IPS-NIHi7 (cell line): ENCODE measurements around the gene DLGAP5.
A peak's percentile ranks its signal among the peaks of the same experiment; 100 is the strongest.

ENCODE experiments used
- DNase-seq: peaks from one replicate; pipeline ENCODE4 v3.0.0; 2012; ENCODE audit warnings: mixed read lengths; ENCODE audit errors: extremely low spot score

Gene DLGAP5

GRCh38 chr14:55191203-55192053 lies at the start of gene DLGAP5:
Gene DLGAP5 (minus strand): TSS chr14:55191585. CDS start chr14:55189179, 2,406 bp downstream.
- peak; percentile 97 for DNase-seq

GRCh38 chr14:55240526-55241178 lies 49.3 kb upstream of the DLGAP5 start:
- DNase-seq, result peak; percentile 79

- DNase-seq, result no peak
These were observed 47.9 kb upstream of the DLGAP5 start for GRCh38 chr14:55239320-55239719.

- DNase-seq, result no peak
These were observed 46.8 kb upstream of the DLGAP5 start for GRCh38 chr14:55238019-55238680.

GRCh38 chr14:55233591-55233990 lies 42.2 kb upstream of the DLGAP5 start:
- DNase-seq, result no peak

- DNase-seq, result no peak
These were observed 36.9 kb upstream of the DLGAP5 start for GRCh38 chr14:55228261-55228660.

- DNase-seq, result no peak
These were observed 32.0 kb upstream of the DLGAP5 start for GRCh38 chr14:55223364-55223763.

- no peak for DNase-seq
These were observed 30.6 kb upstream of the DLGAP5 start for GRCh38 chr14:55221968-55222367.

GRCh38 chr14:55221186-55221585 lies 29.8 kb upstream of the DLGAP5 start:
- DNase-seq, result no peak

- no peak for DNase-seq
These were observed 28.8 kb upstream of the DLGAP5 start for GRCh38 chr14:55220230-55220629.

- no peak for DNase-seq
These were observed 21.2 kb upstream of the DLGAP5 start for GRCh38 chr14:55212634-55213033.

GRCh38 chr14:55207832-55208231 lies 16.4 kb upstream of the DLGAP5 start:
- DNase-seq, result no peak

- no peak for DNase-seq
These were observed 14.8 kb upstream of the DLGAP5 start for GRCh38 chr14:55206175-55206693.

GRCh38 chr14:55201219-55202101 lies 10.1 kb upstream of the DLGAP5 start:
- peak; percentile 31 for DNase-seq

GRCh38 chr14:55200651-55201050 lies 9.3 kb upstream of the DLGAP5 start:
- no peak for DNase-seq

- DNase-seq, result no peak
These were observed 7.4 kb upstream of the DLGAP5 start for GRCh38 chr14:55198749-55199148.

- DNase-seq, result no peak
These were observed 3.4 kb upstream of the DLGAP5 start for GRCh38 chr14:55194656-55195355.

GRCh38 chr14:55192054-55192621 lies 753 bp upstream of the DLGAP5 start:
- no peak for DNase-seq

GRCh38 chr14:55190906-55191202 lies 531 bp downstream of the DLGAP5 start:
- no peak for DNase-seq

- no peak for DNase-seq
These were observed 2.6 kb downstream of the DLGAP5 start for GRCh38 chr14:55188686-55189295.
